ENCODE data around the gene PHF2.

The PHF2 gene

GRCh38 chr9:93595861-93596365, 19.5 kb downstream of the PHF2 start:
- H3K27ac ChIP-seq (ENCODE audit: low read depth, low read length) = no peak overlapping the region
- no peak overlapping the region for H3K4me3 ChIP-seq (ENCODE audit: low read depth, low read length)
- peaks cover 31% of the 10 kb centered on the region for H3K4me1 ChIP-seq (ENCODE audit: control insufficient read depth, insufficient read depth, low read length)
- no peaks in the 10 kb centered on the region for H3K9me3 ChIP-seq (ENCODE audit: control insufficient read depth, insufficient read depth, low read length)
- no peaks in the 10 kb centered on the region for H3K36me3 ChIP-seq (ENCODE audit: control insufficient read depth, insufficient read depth, low read length)
- no peak overlapping the region for H3K9ac ChIP-seq (ENCODE audit: low read depth, low read length)
- H3K27me3 ChIP-seq (ENCODE audit: control insufficient read depth, insufficient read depth, low read length) = no peaks in the 10 kb centered on the region

GRCh38 chr9:93596399-93596798, 20.0 kb downstream of the PHF2 start:
- H3K9me3 ChIP-seq (ENCODE audit: control insufficient read depth, insufficient read depth, low read length) = no peaks in the 10 kb centered on the region
- H3K36me3 ChIP-seq (ENCODE audit: control insufficient read depth, insufficient read depth, low read length) = no peaks in the 10 kb centered on the region
- H3K4me1 ChIP-seq (ENCODE audit: control insufficient read depth, insufficient read depth, low read length) = peaks cover 36% of the 10 kb centered on the region
- no peak overlapping the region for H3K4me3 ChIP-seq (ENCODE audit: low read depth, low read length)
- H3K27me3 ChIP-seq (ENCODE audit: control insufficient read depth, insufficient read depth, low read length) = no peaks in the 10 kb centered on the region
- H3K9ac ChIP-seq (ENCODE audit: low read depth, low read length) = no peak overlapping the region
- no peak overlapping the region for H3K27ac ChIP-seq (ENCODE audit: low read depth, low read length)

- H3K4me1 ChIP-seq (ENCODE audit: control insufficient read depth, insufficient read depth, low read length) = peaks cover 42% of the 10 kb centered on the region
- no peaks in the 10 kb centered on the region for H3K9me3 ChIP-seq (ENCODE audit: control insufficient read depth, insufficient read depth, low read length)
- H3K9ac ChIP-seq (ENCODE audit: low read depth, low read length) = no peak overlapping the region
- H3K27me3 ChIP-seq (ENCODE audit: control insufficient read depth, insufficient read depth, low read length) = no peaks in the 10 kb centered on the region
- no peak overlapping the region for H3K27ac ChIP-seq (ENCODE audit: low read depth, low read length)
- H3K36me3 ChIP-seq (ENCODE audit: control insufficient read depth, insufficient read depth, low read length) = no peaks in the 10 kb centered on the region
- H3K4me3 ChIP-seq (ENCODE audit: low read depth, low read length) = no peak overlapping the region
These were observed 20.8 kb downstream of the PHF2 start for GRCh38 chr9:93597142-93597706.

GRCh38 chr9:93597871-93598646, 21.7 kb downstream of the PHF2 start:
- no peaks in the 10 kb centered on the region for H3K9me3 ChIP-seq (ENCODE audit: control insufficient read depth, insufficient read depth, low read length)
- no peak overlapping the region for H3K9ac ChIP-seq (ENCODE audit: low read depth, low read length)
- H3K27me3 ChIP-seq (ENCODE audit: control insufficient read depth, insufficient read depth, low read length) = no peaks in the 10 kb centered on the region
- H3K27ac ChIP-seq (ENCODE audit: low read depth, low read length) = no peak overlapping the region
- H3K4me3 ChIP-seq (ENCODE audit: low read depth, low read length) = no peak overlapping the region
- no peaks in the 10 kb centered on the region for H3K36me3 ChIP-seq (ENCODE audit: control insufficient read depth, insufficient read depth, low read length)
- peaks cover 35% of the 10 kb centered on the region for H3K4me1 ChIP-seq (ENCODE audit: control insufficient read depth, insufficient read depth, low read length)

GRCh38 chr9:93598647-93599241, 22.4 kb downstream of the PHF2 start:
- Histone ChIP-seq H3K9me3 (ENCODE audit: control insufficient read depth, insufficient read depth, low read length) (no peaks in the 10 kb centered on the region), H3K9ac (ENCODE audit: low read depth, low read length) (no peak overlapping the region), H3K4me1 (ENCODE audit: control insufficient read depth, insufficient read depth, low read length) (peaks cover 32% of the 10 kb centered on the region), H3K27me3 (ENCODE audit: control insufficient read depth, insufficient read depth, low read length) (no peaks in the 10 kb centered on the region), H3K36me3 (ENCODE audit: control insufficient read depth, insufficient read depth, low read length) (no peaks in the 10 kb centered on the region), H3K4me3 (ENCODE audit: low read depth, low read length) (no peak overlapping the region), H3K27ac (ENCODE audit: low read depth, low read length) (no peak overlapping the region)

GRCh38 chr9:93599571-93600403, 23.4 kb downstream of the PHF2 start:
- Histone ChIP-seq H3K27me3 (ENCODE audit: control insufficient read depth, insufficient read depth, low read length) (no peaks in the 10 kb centered on the region), H3K27ac (ENCODE audit: low read depth, low read length) (no peak overlapping the region), H3K4me3 (ENCODE audit: low read depth, low read length) (no peak overlapping the region), H3K9ac (ENCODE audit: low read depth, low read length) (no peak overlapping the region), H3K4me1 (ENCODE audit: control insufficient read depth, insufficient read depth, low read length) (peaks cover 32% of the 10 kb centered on the region), H3K36me3 (ENCODE audit: control insufficient read depth, insufficient read depth, low read length) (no peaks in the 10 kb centered on the region), H3K9me3 (ENCODE audit: control insufficient read depth, insufficient read depth, low read length) (no peaks in the 10 kb centered on the region)

GRCh38 chr9:93600504-93600903, 24.1 kb downstream of the PHF2 start:
- H3K4me1 ChIP-seq (ENCODE audit: control insufficient read depth, insufficient read depth, low read length) = peaks cover 32% of the 10 kb centered on the region
- H3K4me3 ChIP-seq (ENCODE audit: low read depth, low read length) = no peak overlapping the region
- no peak overlapping the region for H3K27ac ChIP-seq (ENCODE audit: low read depth, low read length)
- H3K9ac ChIP-seq (ENCODE audit: low read depth, low read length) = no peak overlapping the region
- no peaks in the 10 kb centered on the region for H3K36me3 ChIP-seq (ENCODE audit: control insufficient read depth, insufficient read depth, low read length)
- no peaks in the 10 kb centered on the region for H3K27me3 ChIP-seq (ENCODE audit: control insufficient read depth, insufficient read depth, low read length)
- no peaks in the 10 kb centered on the region for H3K9me3 ChIP-seq (ENCODE audit: control insufficient read depth, insufficient read depth, low read length)

GRCh38 chr9:93601063-93601462, 24.7 kb downstream of the PHF2 start:
- H3K9ac ChIP-seq (ENCODE audit: low read depth, low read length) = no peak overlapping the region
- no peaks in the 10 kb centered on the region for H3K27me3 ChIP-seq (ENCODE audit: control insufficient read depth, insufficient read depth, low read length)
- no peaks in the 10 kb centered on the region for H3K9me3 ChIP-seq (ENCODE audit: control insufficient read depth, insufficient read depth, low read length)
- H3K4me1 ChIP-seq (ENCODE audit: control insufficient read depth, insufficient read depth, low read length) = peaks cover 32% of the 10 kb centered on the region
- no peak overlapping the region for H3K4me3 ChIP-seq (ENCODE audit: low read depth, low read length)
- H3K36me3 ChIP-seq (ENCODE audit: control insufficient read depth, insufficient read depth, low read length) = no peaks in the 10 kb centered on the region
- no peak overlapping the region for H3K27ac ChIP-seq (ENCODE audit: low read depth, low read length)

- Histone ChIP-seq H3K9me3 (ENCODE audit: control insufficient read depth, insufficient read depth, low read length) (no peaks in the 10 kb centered on the region), H3K36me3 (ENCODE audit: control insufficient read depth, insufficient read depth, low read length) (no peaks in the 10 kb centered on the region), H3K27me3 (ENCODE audit: control insufficient read depth, insufficient read depth, low read length) (no peaks in the 10 kb centered on the region), H3K27ac (ENCODE audit: low read depth, low read length) (no peak overlapping the region), H3K9ac (ENCODE audit: low read depth, low read length) (no peak overlapping the region), H3K4me3 (ENCODE audit: low read depth, low read length) (no peak overlapping the region), H3K4me1 (ENCODE audit: control insufficient read depth, insufficient read depth, low read length) (peaks cover 32% of the 10 kb centered on the region)
These were observed 25.3 kb downstream of the PHF2 start for GRCh38 chr9:93601666-93602065.

GRCh38 chr9:93603011-93603410, 26.6 kb downstream of the PHF2 start:
- H3K4me3 ChIP-seq (ENCODE audit: low read depth, low read length) = no peak overlapping the region
- no peak overlapping the region for H3K27ac ChIP-seq (ENCODE audit: low read depth, low read length)
- no peaks in the 10 kb centered on the region for H3K9me3 ChIP-seq (ENCODE audit: control insufficient read depth, insufficient read depth, low read length)
- H3K36me3 ChIP-seq (ENCODE audit: control insufficient read depth, insufficient read depth, low read length) = no peaks in the 10 kb centered on the region
- H3K27me3 ChIP-seq (ENCODE audit: control insufficient read depth, insufficient read depth, low read length) = no peaks in the 10 kb centered on the region
- H3K9ac ChIP-seq (ENCODE audit: low read depth, low read length) = no peak overlapping the region
- peaks cover 32% of the 10 kb centered on the region for H3K4me1 ChIP-seq (ENCODE audit: control insufficient read depth, insufficient read depth, low read length)
